Limb (tissue), 2 donors: ENCODE results near the gene SHISA9.

Experiments
- DNase-seq, 2 donors: peaks; one replicate each; pipeline ENCODE4 v3.0.0-alpha.2; 2016; ENCODE audit errors: extremely low spot score in 2 of 2

Gene SHISA9

GRCh38 chr16:13165024-13165423 lies 263.6 kb downstream of the SHISA9 start:
- DNase-seq = no peak

GRCh38 chr16:13168091-13168572 lies 266.7 kb downstream of the SHISA9 start:
- DNase-seq = no peak

- DNase-seq = no peak
Observed at GRCh38 chr16:13171313-13171712, 269.9 kb downstream of the SHISA9 start.

- DNase-seq = no peak
Observed at GRCh38 chr16:13176711-13177110, 275.3 kb downstream of the SHISA9 start.

GRCh38 chr16:13178318-13178717 lies 276.9 kb downstream of the SHISA9 start:
- DNase-seq = no peak

- DNase-seq = no peak
Observed at GRCh38 chr16:13181432-13181831, 280.0 kb downstream of the SHISA9 start.

- DNase-seq = no peak
Observed at GRCh38 chr16:13186813-13187212, 285.4 kb downstream of the SHISA9 start.

GRCh38 chr16:13189250-13189649 lies 287.9 kb downstream of the SHISA9 start:
- DNase-seq = no peak

GRCh38 chr16:13193721-13194120 lies 292.3 kb downstream of the SHISA9 start:
- DNase-seq = no peak

- no peak for DNase-seq
Observed at GRCh38 chr16:13194766-13195165, 293.4 kb downstream of the SHISA9 start.

GRCh38 chr16:13203725-13204124 lies 302.3 kb downstream of the SHISA9 start:
- no peak for DNase-seq

- DNase-seq = no peak
Observed at GRCh38 chr16:13205352-13205751, 304.0 kb downstream of the SHISA9 start.

- DNase-seq = no peak
Observed at GRCh38 chr16:13206606-13207005, 305.2 kb downstream of the SHISA9 start.

GRCh38 chr16:13207151-13207550 lies 305.8 kb downstream of the SHISA9 start:
- DNase-seq = no peak

- no peak for DNase-seq
Observed at GRCh38 chr16:13223666-13224065, 322.3 kb downstream of the SHISA9 start.

- DNase-seq = no peak
Observed at GRCh38 chr16:13229039-13229438, 327.6 kb downstream of the SHISA9 start.

GRCh38 chr16:13231365-13231764 lies 330.0 kb downstream of the SHISA9 start:
- no peak for DNase-seq

- no peak for DNase-seq
Observed at GRCh38 chr16:13234999-13235398, 333.6 kb downstream of the SHISA9 start.

GRCh38 chr16:13236308-13236707 lies 334.9 kb downstream of the SHISA9 start:
- no peak for DNase-seq

- DNase-seq = no peak
Observed at GRCh38 chr16:13238182-13238581, 336.8 kb downstream of the SHISA9 start.

GRCh38 chr16:13242201-13242600 lies 340.8 kb downstream of the SHISA9 start:
- no peak for DNase-seq

GRCh38 chr16:13244770-13245169 lies 343.4 kb downstream of the SHISA9 start:
- no peak for DNase-seq

- DNase-seq = no peak
Observed at GRCh38 chr16:13245713-13246377, 344.4 kb downstream of the SHISA9 start.
